Upper lobe of left lung (tissue), 6 donors: ENCODE results near the gene MYO18B. TPM values are rescaled to one million over a fixed set of nuclear protein-coding genes. Genes with fewer than 3 reads are reported as not detected.

Source experiments
- ATAC-seq, 2 donors: fragments of 200-7000 bp; cut with Tn5 transposase; one replicate each; pipeline ENCODE4 v1.9.1; 2022; ENCODE audit warnings: mild to moderate bottlenecking in 2 of 2, moderate library complexity in 2 of 2; ENCODE audit not compliant: low FRiP score in 2 of 2
- DNase-seq, 2 donors: peaks; one replicate each; pipeline ENCODE4 v3.0.0-alpha.2; 2019 to 2020
- H3K27ac ChIP-seq, 4 donors: fragments of 200-600 bp; sonication (generic); one replicate each; pipeline ENCODE4 v1.5.1; 2016 to 2019
- H3K27me3 ChIP-seq, 4 donors: fragments of 200-600 bp; sonication (generic); one replicate each; pipeline ENCODE4 v1.5.1; 2017 to 2019
- H3K36me3 ChIP-seq, 4 donors: fragments of 200-600 bp; sonication (generic); one replicate each; pipeline ENCODE4 v1.5.1; 2016 to 2019
- H3K4me1 ChIP-seq, 4 donors: fragments of 200-600 bp; sonication (generic); one replicate each; pipeline ENCODE4 v1.5.1; 2018 to 2019
- H3K4me3 ChIP-seq, 4 donors: fragments of 200-600 bp; sonication (generic); one replicate each; pipeline ENCODE4 v1.5.1; 2017 to 2019; ENCODE audit warnings: mild to moderate bottlenecking in 2 of 4, moderate library complexity in 1 of 4
- H3K9me3 ChIP-seq, 4 donors: fragments of 200-600 bp; sonication (generic); one replicate each; pipeline ENCODE4 v1.5.1; 2018 to 2019
- EP300 ChIP-seq, 4 donors: sonication (generic); formaldehyde crosslinking; IDR thresholded peaks; one replicate each; pipeline ENCODE4 v1.5.1; 2017; ENCODE audit warnings: antibody characterized with exemption in 4 of 4, control low read depth in 2 of 4
- POLR2A ChIP-seq, 4 donors: fragments of 450-650 bp; IDR thresholded peaks; one replicate each; pipeline ENCODE4 v1.5.1; 2016 to 2017; ENCODE audit warnings: antibody characterized with exemption in 4 of 4, mild to moderate bottlenecking in 2 of 4
- POLR2AphosphoS5 ChIP-seq, 2 donors: sonication (generic); formaldehyde crosslinking; IDR thresholded peaks; one replicate each; pipeline ENCODE4 v1.5.1; 2017; ENCODE audit warnings: antibody characterized with exemption in 2 of 2
- WGBS, 2 donors: methylation state at CpG; one replicate each; pipeline ENCODE4 v1.1.5; 2017 to 2018; 5-methylcytosine and 5-hydroxymethylcytosine counted together
- total RNA-seq, 6 donors: library from RNA; depleted of rRNA in 4 of 6; stranded (reverse); fragments of >200 nt in 4 of 6; gene quantifications; one replicate each; pipeline versions ENCODE4 v1.1.0 to v1.2.1, GENCODE V29; 2016 to 2021
- TF ChIP-seq, protein P1 (sequence below), 6 experiments: fragments of 450-650 bp in 4 of 6; fragments of 200-600 bp in 2 of 6; sonication (generic) in 2 of 6; IDR thresholded peaks; one replicate each; pipeline ENCODE4 v1.5.1; 2016 to 2019; ENCODE audit warnings: antibody characterized with exemption in 6 of 6
- donor health status: DM: no; HTN: no; CAD: no; lungs with moderate emphysema.
- donor health status: DM: no; HTN: yes; CAD: no; lungs with severe emphysema.

The MYO18B gene
- total RNA-seq, 6 donors from 2014 or later, result 0.09 to 1.3 (median 0.17) TPM; not detected in 3

DNA sequence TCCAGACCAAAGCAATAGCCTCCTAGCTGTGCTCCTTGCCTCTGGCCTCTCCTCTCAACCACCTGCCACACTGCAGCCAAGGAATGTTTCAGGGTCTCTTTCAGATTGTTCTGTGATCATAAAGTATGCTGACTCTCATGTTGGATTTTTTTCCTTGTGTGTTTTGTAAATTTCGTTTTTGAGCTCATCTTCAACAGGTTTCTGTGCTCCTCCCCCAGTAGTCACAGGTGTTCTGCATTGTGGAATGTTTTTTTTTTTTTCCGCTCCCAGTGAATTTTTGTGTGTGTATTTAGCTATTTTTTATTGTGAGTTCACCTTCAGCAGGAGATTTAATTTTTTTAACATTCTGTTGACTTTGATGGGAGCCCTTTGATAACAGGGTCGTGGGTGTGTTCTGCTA, 153.7 kb downstream of the MYO18B start:
- no peak for ATAC-seq
- no peaks in the 10 kb centered on the region for H3K27me3 ChIP-seq
- no peak for DNase-seq
- no peak overlapping the region for H3K4me3 ChIP-seq
- H3K27ac ChIP-seq, result no peak overlapping the region
- no peaks in the 10 kb centered on the region for H3K9me3 ChIP-seq
- WGBS, 2 donors, result 55 to 59% methylated on average over 3 of the region's 3 CpGs
- TF ChIP-seq POLR2AphosphoS5 (IDR thresholded peaks at IDR 0.05) (no peak), POLR2A (IDR thresholded peaks at IDR 0.05) (no peak), EP300 (IDR thresholded peaks at IDR 0.05) (no peak)
- TF ChIP-seq, protein P1, sequence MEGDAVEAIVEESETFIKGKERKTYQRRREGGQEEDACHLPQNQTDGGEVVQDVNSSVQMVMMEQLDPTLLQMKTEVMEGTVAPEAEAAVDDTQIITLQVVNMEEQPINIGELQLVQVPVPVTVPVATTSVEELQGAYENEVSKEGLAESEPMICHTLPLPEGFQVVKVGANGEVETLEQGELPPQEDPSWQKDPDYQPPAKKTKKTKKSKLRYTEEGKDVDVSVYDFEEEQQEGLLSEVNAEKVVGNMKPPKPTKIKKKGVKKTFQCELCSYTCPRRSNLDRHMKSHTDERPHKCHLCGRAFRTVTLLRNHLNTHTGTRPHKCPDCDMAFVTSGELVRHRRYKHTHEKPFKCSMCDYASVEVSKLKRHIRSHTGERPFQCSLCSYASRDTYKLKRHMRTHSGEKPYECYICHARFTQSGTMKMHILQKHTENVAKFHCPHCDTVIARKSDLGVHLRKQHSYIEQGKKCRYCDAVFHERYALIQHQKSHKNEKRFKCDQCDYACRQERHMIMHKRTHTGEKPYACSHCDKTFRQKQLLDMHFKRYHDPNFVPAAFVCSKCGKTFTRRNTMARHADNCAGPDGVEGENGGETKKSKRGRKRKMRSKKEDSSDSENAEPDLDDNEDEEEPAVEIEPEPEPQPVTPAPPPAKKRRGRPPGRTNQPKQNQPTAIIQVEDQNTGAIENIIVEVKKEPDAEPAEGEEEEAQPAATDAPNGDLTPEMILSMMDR (IDR thresholded peaks at IDR 0.05), result no peak
- no peaks in the 10 kb centered on the region for H3K36me3 ChIP-seq
- H3K4me1 ChIP-seq, result no peaks in the 10 kb centered on the region

DNA sequence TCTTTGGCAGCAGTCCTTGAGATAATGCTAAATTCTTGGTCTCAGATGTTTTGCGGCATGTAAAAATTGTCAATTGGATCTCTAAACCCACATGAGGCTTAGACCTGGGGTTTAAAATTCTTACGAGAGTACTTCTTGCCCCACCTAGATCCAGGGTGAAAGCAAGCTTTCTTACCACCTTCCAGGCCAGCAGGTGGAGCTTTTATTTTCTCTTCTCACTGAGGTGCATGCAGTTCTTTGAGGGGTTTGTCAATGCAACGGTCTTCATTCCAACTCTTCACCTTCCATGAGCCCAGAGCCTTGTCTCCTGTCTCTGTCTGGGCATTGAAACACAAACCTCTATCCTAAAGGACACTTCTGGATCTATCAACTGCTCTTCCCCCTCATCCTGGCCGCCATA, 154.1 kb downstream of the MYO18B start:
- TF ChIP-seq, protein P1 (IDR thresholded peaks at IDR 0.05), result no peak
- TF ChIP-seq EP300 (IDR thresholded peaks at IDR 0.05) (no peak), POLR2A (IDR thresholded peaks at IDR 0.05) (no peak), POLR2AphosphoS5 (IDR thresholded peaks at IDR 0.05) (no peak)
- Histone ChIP-seq H3K27me3 (no peaks in the 10 kb centered on the region), H3K4me1 (no peaks in the 10 kb centered on the region), H3K27ac (no peak overlapping the region), H3K9me3 (no peaks in the 10 kb centered on the region), H3K36me3 (no peaks in the 10 kb centered on the region), H3K4me3 (no peak overlapping the region)
- 67 to 73% methylated on average over 4 of the region's 4 CpGs for WGBS, 2 donors
- ATAC-seq, result no peak
- DNase-seq, result no peak

DNA sequence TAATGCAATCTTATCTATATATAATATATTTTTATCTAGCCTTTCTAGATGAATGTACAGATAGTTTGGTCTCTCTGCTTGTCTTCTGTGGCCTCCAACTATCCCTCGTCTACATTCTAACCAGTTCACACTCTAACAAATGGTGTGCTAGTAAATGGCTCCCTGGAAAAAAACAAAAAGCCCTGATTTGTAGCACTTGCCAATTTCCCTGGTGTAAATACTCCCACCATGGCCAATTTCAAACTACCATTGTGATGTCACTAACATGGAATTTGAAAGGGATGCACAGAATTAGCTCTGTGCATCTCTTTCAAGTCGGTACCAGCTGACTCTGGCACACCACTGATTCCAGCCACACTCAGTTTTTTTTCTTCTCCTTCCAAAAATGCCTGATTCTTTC, 154.6 kb downstream of the MYO18B start:
- ATAC-seq, result no peak

DNA sequence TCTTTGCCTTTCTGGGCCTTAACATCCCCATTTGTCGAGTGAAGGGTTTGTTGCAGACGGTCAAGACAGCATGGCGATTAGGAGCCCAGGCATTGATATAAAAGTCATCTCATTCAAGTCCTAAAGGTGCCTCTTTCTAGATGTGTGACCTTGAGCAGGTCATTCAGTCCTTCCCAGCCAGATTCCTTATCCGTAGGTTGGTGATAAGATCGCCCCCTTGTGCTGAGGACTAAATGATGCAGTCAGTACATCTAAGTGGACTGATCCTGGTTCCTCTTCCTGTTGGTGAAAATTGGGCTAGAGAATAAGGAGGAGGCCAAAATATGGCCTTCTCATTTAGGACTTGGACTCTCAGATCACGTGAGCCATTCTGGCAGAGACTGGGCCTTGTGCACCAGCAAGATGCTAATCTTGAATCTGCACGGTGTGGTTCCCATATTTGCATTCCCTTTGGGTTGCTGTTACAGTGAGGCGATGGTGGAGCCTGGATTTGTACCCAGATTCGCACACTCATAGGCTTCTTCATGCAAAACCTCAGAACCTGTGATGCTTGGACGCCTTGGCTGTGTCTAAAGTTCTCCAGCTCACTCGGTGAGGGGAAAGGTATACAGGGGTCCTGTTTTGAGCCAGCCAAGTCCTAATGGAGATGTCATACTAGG, 156.8 kb downstream of the MYO18B start:
- Histone ChIP-seq H3K36me3 (no peaks in the 10 kb centered on the region), H3K9me3 (no peaks in the 10 kb centered on the region), H3K4me1 (no peaks in the 10 kb centered on the region), H3K4me3 (no peak overlapping the region), H3K27ac (no peak overlapping the region), H3K27me3 (no peaks in the 10 kb centered on the region)
- TF ChIP-seq, protein P1 (IDR thresholded peaks at IDR 0.05), result no peak
- TF ChIP-seq POLR2A (IDR thresholded peaks at IDR 0.05) (no peak), EP300 (IDR thresholded peaks at IDR 0.05) (no peak), POLR2AphosphoS5 (IDR thresholded peaks at IDR 0.05) (no peak)
- DNase-seq, result no peak
- no peak for ATAC-seq
- 68 to 74% methylated on average over 11 of the region's 11 CpGs for WGBS, 2 donors

More for the DNA sequence above, 154.6 kb downstream of the MYO18B start:
- H3K27ac ChIP-seq, result no peak overlapping the region
- H3K27me3 ChIP-seq, result no peaks in the 10 kb centered on the region
- H3K9me3 ChIP-seq, result no peaks in the 10 kb centered on the region
- no peak for DNase-seq
- H3K4me1 ChIP-seq, result no peaks in the 10 kb centered on the region
- 76 to 80% methylated on average over 2 of the region's 2 CpGs for WGBS, 2 donors
- H3K36me3 ChIP-seq, result no peaks in the 10 kb centered on the region
- no peak overlapping the region for H3K4me3 ChIP-seq
- TF ChIP-seq POLR2AphosphoS5 (IDR thresholded peaks at IDR 0.05), result no peak
- TF ChIP-seq, protein P1 (IDR thresholded peaks at IDR 0.05), result no peak
- TF ChIP-seq EP300 (IDR thresholded peaks at IDR 0.05), result no peak
- no peak for TF ChIP-seq POLR2A (IDR thresholded peaks at IDR 0.05)

DNA sequence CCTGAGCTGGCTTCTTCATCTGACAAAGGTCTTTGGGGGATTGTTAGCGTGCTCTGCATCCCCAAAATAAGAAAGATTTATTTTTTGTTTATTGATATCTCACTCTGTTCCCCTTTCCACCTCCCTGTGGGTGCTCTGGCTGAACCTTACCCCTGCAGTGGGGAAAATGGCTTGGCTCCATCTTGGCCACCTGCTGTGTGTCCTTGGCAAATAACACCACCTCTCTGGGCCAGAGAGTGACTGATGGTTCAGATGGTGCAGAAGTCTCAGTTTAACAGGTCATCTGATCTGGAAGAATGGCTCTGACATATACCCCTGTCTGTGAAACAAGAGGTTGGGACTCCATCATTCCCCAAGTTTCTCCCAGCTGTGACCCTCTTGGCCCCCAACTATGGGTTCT, 157.6 kb downstream of the MYO18B start:
- WGBS, 2 donors, result 76 to 88% methylated on average over 1 of the region's 1 CpG
- Histone ChIP-seq H3K9me3 (no peaks in the 10 kb centered on the region), H3K27ac (no peak overlapping the region), H3K27me3 (no peaks in the 10 kb centered on the region), H3K36me3 (no peaks in the 10 kb centered on the region), H3K4me1 (no peaks in the 10 kb centered on the region), H3K4me3 (no peak overlapping the region)
- DNase-seq (no peak), ATAC-seq (no peak)
- TF ChIP-seq, protein P1 (IDR thresholded peaks at IDR 0.05), result no peak
- TF ChIP-seq EP300 (IDR thresholded peaks at IDR 0.05) (no peak), POLR2AphosphoS5 (IDR thresholded peaks at IDR 0.05) (no peak), POLR2A (IDR thresholded peaks at IDR 0.05) (no peak)
